Omental fat pad (tissue), 4 donors: ENCODE measurements around the gene EDEM2. TPM values are rescaled to one million over a fixed set of nuclear protein-coding genes. Genes with fewer than 3 reads are reported as not detected.
"Not testable (repeated sequence)": the region's sequence is repeated elsewhere in the genome, so short reads cannot be mapped to it uniquely, and the experiment has no call there.

Experiments
- ATAC-seq: fragments of 150-250 bp; one replicate; pipeline ENCODE4 v1.9.1; 2016; ENCODE audit warnings: mild to moderate bottlenecking, moderate library complexity; ENCODE audit not compliant: low FRiP score
- DNase-seq: peaks from one replicate; pipeline ENCODE4 v3.0.0-alpha.2; 2019; ENCODE audit warnings: low spot score
- CTCF ChIP-seq, 3 donors: fragments of 450-650 bp; IDR thresholded peaks; one replicate each; pipeline ENCODE4 v1.5.1; 2016 to 2017; ENCODE audit warnings: antibody characterized with exemption in 3 of 3, mild to moderate bottlenecking in 3 of 3, moderate library complexity in 2 of 3
- small RNA-seq: library from RNA; depleted of rRNA; stranded (forward); fragments of <200 nt; gene quantifications from one replicate; pipeline ENCODE3, GENCODE V24; 2016
- total RNA-seq, 4 donors: library from RNA; depleted of rRNA; stranded (reverse); fragments of >200 nt; gene quantifications; one replicate each; pipeline ENCODE4 v1.1.0, GENCODE V29; 2016

EDEM2 gene
- total RNA-seq, 4 donors from 2014 or later, result 21.1 to 37.4 (median 26.8) TPM

- ATAC-seq (no peak), DNase-seq (no peak)
- TF ChIP-seq CTCF (IDR thresholded peaks at IDR 0.05), result no peak
These were observed 69.3 kb downstream of the EDEM2 start for GRCh38 chr20:35077872-35078271.

GRCh38 chr20:35077341-35077740 lies 69.8 kb downstream of the EDEM2 start:
- DNase-seq (no peak), ATAC-seq (no peak)
- TF ChIP-seq CTCF (IDR thresholded peaks at IDR 0.05), result no peak

GRCh38 chr20:35071436-35072153 lies 75.5 kb downstream of the EDEM2 start:
- ATAC-seq, result not testable (repeated sequence)

GRCh38 chr20:35066194-35066593 lies 80.9 kb downstream of the EDEM2 start:
- DNase-seq (no peak), ATAC-seq (no peak)
- no peak for TF ChIP-seq CTCF (IDR thresholded peaks at IDR 0.05)

More at GRCh38 chr20:35071436-35072153, 75.5 kb downstream of the EDEM2 start:
- DNase-seq, result not testable (repeated sequence)

Small RNA genes within 50 kb of the gene (small RNA-seq; reads per million reads assigned to genes)
- gene RF00275 (not detected), gene RNA5SP483 (not detected)

Other genes starting within 250 kb of the EDEM2 start
- 10 to 100 TPM; 32.1 to 39.6 (median 33.2) TPM for gene GSS, start 191.5 kb downstream of the EDEM2 start, total RNA-seq
- under 1 TPM; 0.19 to 0.56 (median 0.40) TPM for gene MYH7B, start 191.5 kb downstream of the EDEM2 start, total RNA-seq
- 10 to 100 TPM; 59.3 to 87.0 (median 70.1) TPM for gene TRPC4AP, start 54.5 kb downstream of the EDEM2 start, total RNA-seq
- 100 to 1,000 TPM; 124 to 266 (median 151) TPM for gene PROCR, start 24.7 kb upstream of the EDEM2 start, total RNA-seq
- gene MMP24, start 79.4 kb upstream of the EDEM2 start, total RNA-seq, result 1 to 10 TPM in 3 of 4 donors, under 1 TPM in 1; 0.16 to 7.2 (median 5.6) TPM
- gene MMP24OS, start 130.8 kb upstream of the EDEM2 start, total RNA-seq, result 10 to 100 TPM; 12.8 to 35.6 (median 23.7) TPM
- 10 to 100 TPM; 63.7 to 89.4 (median 85.2) TPM for gene EIF6, start 137.4 kb upstream of the EDEM2 start, total RNA-seq
- under 1 TPM in 1 of 4 donors, not detected in 3; 0.09 TPM for gene FAM83C, start 145.1 kb upstream of the EDEM2 start, total RNA-seq